Common myeloid progenitor, CD34-positive (primary cell): ENCODE results near the gene BRD7.

ENCODE experiments used
- CTCF ChIA-PET: fragments of 350-600 bp; sonication (Branson Sonifier 250); formaldehyde crosslinking; loops from one replicate; lab custom pipeline; 2021; ENCODE audit warnings: antibody characterized with exemption; lab: Charles Lee
- POLR2A ChIA-PET: fragments of 350-600 bp; sonication (Branson Sonifier 250); formaldehyde crosslinking; loops from one replicate; lab custom pipeline; 2021; ENCODE audit warnings: antibody characterized with exemption; lab: Charles Lee
- DNase-seq, 3 donors: peaks; one replicate each; pipeline versions ENCODE4 v3.0.0 to v3.0.0-alpha.2; 2013
- H3K27ac ChIP-seq, 2 experiments: 1 replicate in 1 of 2; 2 replicates in 1 of 2; pipeline ENCODE4 v1.7.0; 2013; ENCODE audit warnings: inconsistent platforms in 2 of 2, low read length in 2 of 2, mild to moderate bottlenecking in 2 of 2, low read depth in 1 of 2, moderate library complexity in 1 of 2; ENCODE audit not compliant: severe bottlenecking in 2 of 2, insufficient read depth in 1 of 2, poor library complexity in 1 of 2
- H3K27me3 ChIP-seq, 5 experiments: replicated peaks in 2 of 5; 1 replicate in 3 of 5; 2 replicates in 2 of 5; pipeline versions ENCODE4 v1.6.1 to v1.7.0; 2013; ENCODE audit warnings: low read length in 4 of 5, mild to moderate bottlenecking in 2 of 5, moderate library complexity in 2 of 5, inconsistent platforms in 1 of 5; ENCODE audit not compliant: insufficient read depth in 5 of 5, control insufficient read depth in 4 of 5
- H3K36me3 ChIP-seq, 4 experiments: 1 replicate in 2 of 4; 2 replicates in 2 of 4; pipeline versions ENCODE4 v1.6.1 to v1.7.0; 2013; ENCODE audit warnings: low read length in 3 of 4, control low read depth in 1 of 4, mild to moderate bottlenecking in 1 of 4; ENCODE audit not compliant: control insufficient read depth in 4 of 4, insufficient read depth in 4 of 4
- H3K4me1 ChIP-seq, 4 experiments: 1 replicate in 3 of 4; 2 replicates in 1 of 4; pipeline versions ENCODE4 v1.6.1 to v1.7.1; 2013; ENCODE audit warnings: low read length in 3 of 4, mild to moderate bottlenecking in 3 of 4, control low read depth in 1 of 4, inconsistent platforms in 1 of 4, moderate library complexity in 1 of 4; ENCODE audit not compliant: control insufficient read depth in 4 of 4, insufficient read depth in 4 of 4; ENCODE audit errors: control extremely low read depth in 1 of 4
- H3K4me3 ChIP-seq, 7 experiments: 1 replicate in 4 of 7; 2 replicates in 3 of 7; pipeline versions ENCODE4 v1.5.1 to v1.7.0; 2013; ENCODE audit warnings: mild to moderate bottlenecking in 7 of 7, low read length in 6 of 7, moderate library complexity in 6 of 7, inconsistent platforms in 2 of 7, low read depth in 2 of 7, control low read depth in 1 of 7; ENCODE audit not compliant: insufficient read depth in 4 of 7, control insufficient read depth in 1 of 7; ENCODE audit errors: extremely low read depth in 1 of 7
- H3K9me3 ChIP-seq, 5 experiments: 1 replicate in 4 of 5; 2 replicates in 1 of 5; pipeline versions ENCODE4 v1.6.1 to v1.7.1; 2013; ENCODE audit warnings: low read length in 4 of 5, mild to moderate bottlenecking in 2 of 5, inconsistent platforms in 1 of 5, low read depth in 1 of 5, moderate library complexity in 1 of 5; ENCODE audit not compliant: control insufficient read depth in 4 of 5, insufficient read depth in 2 of 5; ENCODE audit errors: control extremely low read depth in 1 of 5
- WGBS: methylation state at CpG from one replicate; pipeline ENCODE4 v1.1.5; 2013; ENCODE audit not compliant: insufficient coverage; 5-methylcytosine and 5-hydroxymethylcytosine counted together

Gene BRD7

GRCh38 chr16:50402298-50402895 lies 33.6 kb upstream of the BRD7 start:
- 88% methylated on average over 9 of the region's 9 CpGs for WGBS
- Histone ChIP-seq H3K27me3 (no peaks in the 10 kb centered on the region), H3K27ac (no peak overlapping the region), H3K4me3 (no peak overlapping the region), H3K4me1 (peaks cover 0 to 5% (median 0%) of the 10 kb centered on the region in 4 experiments), H3K9me3 (no peaks in the 10 kb centered on the region), H3K36me3 (no peaks in the 10 kb centered on the region)
- ChIA-PET CTCF (interaction anchor here (1.1 kb wide), 1 partner anchor 265 kb away, joined by 3 read pairs; no protein-coding TSS in a partner anchor), POLR2A (no interaction called here)
- no peak for DNase-seq

- POLR2A ChIA-PET: no interaction called here
- DNase-seq: no peak
- Histone ChIP-seq H3K9me3 (no peaks in the 10 kb centered on the region), H3K4me1 (peaks cover 0 to 5% (median 0%) of the 10 kb centered on the region in 4 experiments), H3K36me3 (no peaks in the 10 kb centered on the region), H3K27ac (no peak overlapping the region), H3K4me3 (no peak overlapping the region), H3K27me3 (no peaks in the 10 kb centered on the region)
- CTCF ChIA-PET: no interaction called here
- 86% methylated on average over 5 of the region's 5 CpGs for WGBS
Observed at GRCh38 chr16:50401355-50401754, 32.6 kb upstream of the BRD7 start.

DNA sequence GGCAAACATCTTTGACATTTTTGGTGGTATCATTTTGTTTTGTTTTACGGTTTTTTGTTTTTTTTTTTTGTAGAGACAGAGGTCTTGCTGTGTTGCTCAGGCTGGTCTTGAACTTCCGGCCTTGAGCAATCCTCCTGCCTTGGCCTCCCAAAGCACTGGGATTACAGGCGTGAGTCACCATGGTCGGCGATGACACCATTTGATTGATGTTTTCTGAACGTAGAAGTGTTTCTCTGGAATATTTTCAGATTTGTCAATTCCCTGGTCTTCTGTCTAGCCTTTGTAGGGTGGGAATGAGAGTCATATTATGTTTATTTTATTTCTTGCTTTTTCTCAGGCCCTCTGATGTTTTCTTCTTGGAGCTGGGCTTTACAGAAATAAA lies 32.2 kb upstream of the BRD7 start:
- ChIA-PET CTCF (interaction anchor here (1.2 kb wide), 1 partner anchor 10 kb away, joined by 4 read pairs; no protein-coding TSS in a partner anchor), POLR2A (no interaction called here)
- Histone ChIP-seq H3K27ac (no peak overlapping the region), H3K4me1 (peaks cover 0 to 6% (median 0%) of the 10 kb centered on the region in 4 experiments), H3K9me3 (no peaks in the 10 kb centered on the region), H3K36me3 (no peaks in the 10 kb centered on the region), H3K4me3 (no peak overlapping the region), H3K27me3 (no peaks in the 10 kb centered on the region)
- DNase-seq: no peak
- WGBS: 93% methylated on average over 3 of the region's 6 CpGs

- no peak for DNase-seq
- no peaks in the 10 kb centered on the region for H3K27me3 ChIP-seq
- ChIA-PET CTCF (interaction anchor here (1.2 kb wide), 1 partner anchor 10 kb away, joined by 4 read pairs; no protein-coding TSS in a partner anchor), POLR2A (no interaction called here)
- no peak overlapping the region for H3K27ac ChIP-seq
- no peaks in the 10 kb centered on the region for H3K9me3 ChIP-seq
- 100% methylated on average over 5 of the region's 8 CpGs for WGBS
- H3K4me1 ChIP-seq: peaks cover 0 to 8% (median 0%) of the 10 kb centered on the region in 4 experiments
- no peak overlapping the region for H3K4me3 ChIP-seq
- no peaks in the 10 kb centered on the region for H3K36me3 ChIP-seq
Observed at GRCh38 chr16:50400312-50400966, 31.7 kb upstream of the BRD7 start.

GRCh38 chr16:50399411-50399810 lies 30.6 kb upstream of the BRD7 start:
- no peak overlapping the region for H3K27ac ChIP-seq
- CTCF ChIA-PET: no interaction called here
- H3K9me3 ChIP-seq: no peaks in the 10 kb centered on the region
- no peak for DNase-seq
- peaks cover 0 to 8% (median 0%) of the 10 kb centered on the region in 4 experiments for H3K4me1 ChIP-seq
- no CpG with 5 or more reads among the region's 3 CpGs for WGBS
- no peaks in the 10 kb centered on the region for H3K36me3 ChIP-seq
- POLR2A ChIA-PET: no interaction called here
- H3K4me3 ChIP-seq: no peak overlapping the region
- no peaks in the 10 kb centered on the region for H3K27me3 ChIP-seq

DNA sequence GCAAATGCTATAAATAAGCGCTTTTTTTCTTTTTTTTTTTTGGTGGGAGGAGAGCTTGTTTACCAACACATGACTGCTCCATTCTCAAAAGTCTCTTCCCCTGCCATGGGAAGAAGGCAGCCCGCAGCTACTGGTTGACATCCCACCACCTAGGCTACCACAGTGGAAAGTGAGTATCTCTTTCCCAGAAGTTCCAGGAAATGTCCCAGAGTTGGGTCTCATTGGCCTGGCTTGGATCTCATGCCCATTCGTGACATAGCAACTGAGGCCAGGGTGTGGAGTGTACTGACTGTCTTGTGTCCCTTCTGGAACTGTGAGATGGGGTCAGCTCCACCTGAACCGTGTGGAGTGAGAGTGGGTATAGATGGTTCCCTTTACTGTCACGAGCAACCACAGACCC lies 29.5 kb upstream of the BRD7 start:
- CTCF ChIA-PET: no interaction called here
- DNase-seq: no peak
- no peaks in the 10 kb centered on the region for H3K36me3 ChIP-seq
- no peaks in the 10 kb centered on the region for H3K9me3 ChIP-seq
- H3K27me3 ChIP-seq: no peaks in the 10 kb centered on the region
- POLR2A ChIA-PET: no interaction called here
- no peak overlapping the region for H3K4me3 ChIP-seq
- H3K27ac ChIP-seq: no peak overlapping the region
- WGBS: 66% methylated on average over 5 of the region's 5 CpGs
- H3K4me1 ChIP-seq: peaks cover 0 to 8% (median 0%) of the 10 kb centered on the region in 4 experiments

- WGBS: 97% methylated on average over 8 of the region's 8 CpGs
- Histone ChIP-seq H3K27me3 (peaks cover 0 to 3% (median 0%) of the 10 kb centered on the region in 5 experiments), H3K4me3 (no peak overlapping the region), H3K27ac (no peak overlapping the region), H3K9me3 (no peaks in the 10 kb centered on the region), H3K36me3 (no peaks in the 10 kb centered on the region), H3K4me1 (peaks cover 0 to 8% (median 0%) of the 10 kb centered on the region in 4 experiments)
- ChIA-PET POLR2A (no interaction called here), CTCF (no interaction called here)
- no peak for DNase-seq
Observed at GRCh38 chr16:50396761-50397535, 28.2 kb upstream of the BRD7 start.
